Lung (tissue), 12 donors: Measurements from ENCODE around the gene NISCH. TPM values are rescaled to one million over a fixed set of nuclear protein-coding genes. Genes with fewer than 3 reads are reported as not detected.

Experiments
- ATAC-seq: fragments of 200-7000 bp; cut with Tn5 transposase; one replicate; pipeline ENCODE4 v1.9.1; 2020; ENCODE audit warnings: moderate number of reproducible peaks; ENCODE audit not compliant: insufficient read depth, low FRiP score
- DNase-seq, 3 donors: peaks; one replicate each; pipeline ENCODE4 v3.0.0-alpha.2; 2013 to 2017
- H3K27ac ChIP-seq, 2 donors: one replicate each; pipeline ENCODE4 v1.5.1; 2013; ENCODE audit warnings: mild to moderate bottlenecking in 2 of 2, moderate library complexity in 2 of 2, control low read depth in 1 of 2, inconsistent platforms in 1 of 2, low read depth in 1 of 2, low read length in 1 of 2
- H3K27me3 ChIP-seq, 3 donors: one replicate each; pipeline ENCODE4 v1.5.1; 2013; ENCODE audit warnings: low read length in 2 of 3; ENCODE audit not compliant: control insufficient read depth in 3 of 3, insufficient read depth in 3 of 3
- H3K36me3 ChIP-seq, 4 donors: one replicate each; pipeline ENCODE4 v1.5.1; 2013; ENCODE audit warnings: low read length in 4 of 4, mild to moderate bottlenecking in 1 of 4, moderate library complexity in 1 of 4; ENCODE audit not compliant: control insufficient read depth in 4 of 4, insufficient read depth in 4 of 4
- H3K4me1 ChIP-seq, 5 donors: one replicate each; pipeline ENCODE4 v1.5.1; 2013; ENCODE audit warnings: low read length in 5 of 5, mild to moderate bottlenecking in 2 of 5, moderate library complexity in 1 of 5; ENCODE audit not compliant: control insufficient read depth in 5 of 5, insufficient read depth in 5 of 5
- H3K4me3 ChIP-seq: one replicate; pipeline ENCODE4 v1.5.1; 2013; ENCODE audit warnings: mild to moderate bottlenecking, control low read depth, moderate library complexity
- H3K9ac ChIP-seq, 2 donors: one replicate each; pipeline ENCODE4 v1.5.1; 2013; ENCODE audit warnings: low read length in 2 of 2, control low read depth in 1 of 2; ENCODE audit not compliant: insufficient read depth in 1 of 2
- H3K9me3 ChIP-seq, 4 donors: one replicate each; pipeline ENCODE4 v1.5.1; 2013; ENCODE audit warnings: low read length in 3 of 4, mild to moderate bottlenecking in 1 of 4, moderate library complexity in 1 of 4; ENCODE audit not compliant: control insufficient read depth in 4 of 4, insufficient read depth in 3 of 4
- WGBS, 2 donors: extraction: QIAGEN DNeasy Blood & Tissue Kit; methylation state at CpG; one replicate each; pipeline ENCODE4 v1.1.7; 2013; 5-methylcytosine and 5-hydroxymethylcytosine counted together
- polyA plus RNA-seq, 2 donors: library from polyadenylated mRNA; stranded (reverse); fragments of 200-250 nt; gene quantifications; one replicate each; pipeline ENCODE4 v1.2.1, GENCODE V29; 2013
- total RNA-seq, 2 donors: library from RNA; depleted of rRNA in 1 of 2; stranded (reverse); fragments of >200 nt in 1 of 2; gene quantifications; one replicate each; pipeline ENCODE4 v1.2.1, GENCODE V29; 2014 to 2021
- TF ChIP-seq, protein P1 (sequence below): IDR thresholded peaks from 2 replicates; pipeline ENCODE4 v1.5.1; 2012; ENCODE audit warnings: mild to moderate bottlenecking; ENCODE audit errors: control extremely low read depth, extremely low read depth
- donor health status: control.
- donor health status: control.
- donor health status: Bipolar disorder and iron deficiency.
- donor health status: healthy.
- donor health status: DM: yes; HTN: yes; CAD: no.

Gene NISCH
- total and polyA plus RNA-seq, 4 donors, result 37.8 to 127 (median 63.7) TPM

DNA sequence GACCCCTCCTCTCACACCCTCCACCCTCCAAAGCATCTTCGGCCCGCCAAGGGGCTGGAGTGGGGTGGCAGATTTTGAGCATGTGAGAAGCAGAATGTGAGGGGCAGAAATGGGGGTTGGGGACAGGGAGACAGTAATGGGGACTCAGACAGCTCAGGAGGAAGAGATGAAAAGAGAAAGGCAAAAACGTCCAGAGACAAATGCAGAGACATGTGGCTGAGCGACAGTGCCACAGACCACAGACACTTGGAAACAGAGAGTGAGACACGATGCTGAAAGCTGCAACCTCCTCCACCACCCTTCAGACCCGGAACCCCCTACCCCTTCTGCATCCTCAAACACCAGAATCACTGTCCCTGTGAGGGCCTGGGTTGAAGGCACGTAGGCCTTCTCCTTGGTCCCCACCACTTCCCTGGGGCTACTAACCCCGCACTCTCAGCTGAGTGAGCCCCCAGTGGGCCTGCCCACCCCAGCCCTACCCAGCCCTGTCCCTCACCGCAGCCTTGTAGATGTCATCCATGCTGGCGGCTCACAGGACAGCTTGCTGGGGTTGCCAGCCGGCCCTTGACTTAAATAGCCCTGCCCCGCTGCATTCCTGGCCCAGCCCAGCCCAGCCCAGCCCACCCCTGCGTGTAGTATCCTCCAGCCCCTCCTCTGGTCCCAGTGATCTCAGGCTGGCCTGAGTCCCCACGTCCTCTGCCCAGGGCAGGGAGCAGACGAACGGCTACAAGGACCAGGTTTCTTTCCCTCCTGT, 1.7 kb upstream of the NISCH start, which contains the start of gene TNNC1:
Gene TNNC1 (minus strand): TSS at position 546 of the 754 bp plus-strand sequence. CDS start 26 bp downstream, at position 520.
- peak; percentile 25 for ATAC-seq
- peaks cover 5 to 11% (median 6%) of the 10 kb centered on the region in 4 donors for H3K36me3 ChIP-seq
- no peaks in the 10 kb centered on the region for H3K9me3 ChIP-seq
- peak; percentile 30 to 58 (median 48) for DNase-seq
- H3K9ac ChIP-seq, result peak within 1 kb of the TSS in 1 of 2 donors; percentile 74
- H3K4me1 ChIP-seq, result peaks cover 0 to 39% (median 19%) of the 10 kb centered on the region in 5 donors
- 61 to 71% methylated on average over 16 of the region's 16 CpGs for WGBS, 2 donors
- TF ChIP-seq, protein P1, sequence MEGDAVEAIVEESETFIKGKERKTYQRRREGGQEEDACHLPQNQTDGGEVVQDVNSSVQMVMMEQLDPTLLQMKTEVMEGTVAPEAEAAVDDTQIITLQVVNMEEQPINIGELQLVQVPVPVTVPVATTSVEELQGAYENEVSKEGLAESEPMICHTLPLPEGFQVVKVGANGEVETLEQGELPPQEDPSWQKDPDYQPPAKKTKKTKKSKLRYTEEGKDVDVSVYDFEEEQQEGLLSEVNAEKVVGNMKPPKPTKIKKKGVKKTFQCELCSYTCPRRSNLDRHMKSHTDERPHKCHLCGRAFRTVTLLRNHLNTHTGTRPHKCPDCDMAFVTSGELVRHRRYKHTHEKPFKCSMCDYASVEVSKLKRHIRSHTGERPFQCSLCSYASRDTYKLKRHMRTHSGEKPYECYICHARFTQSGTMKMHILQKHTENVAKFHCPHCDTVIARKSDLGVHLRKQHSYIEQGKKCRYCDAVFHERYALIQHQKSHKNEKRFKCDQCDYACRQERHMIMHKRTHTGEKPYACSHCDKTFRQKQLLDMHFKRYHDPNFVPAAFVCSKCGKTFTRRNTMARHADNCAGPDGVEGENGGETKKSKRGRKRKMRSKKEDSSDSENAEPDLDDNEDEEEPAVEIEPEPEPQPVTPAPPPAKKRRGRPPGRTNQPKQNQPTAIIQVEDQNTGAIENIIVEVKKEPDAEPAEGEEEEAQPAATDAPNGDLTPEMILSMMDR, result no peak
- H3K27me3 ChIP-seq, result no peaks in the 10 kb centered on the region
- peak within 1 kb of the TSS; percentile 92 to 95 for H3K27ac ChIP-seq
- no peak within 1 kb of the TSS for H3K4me3 ChIP-seq

DNA sequence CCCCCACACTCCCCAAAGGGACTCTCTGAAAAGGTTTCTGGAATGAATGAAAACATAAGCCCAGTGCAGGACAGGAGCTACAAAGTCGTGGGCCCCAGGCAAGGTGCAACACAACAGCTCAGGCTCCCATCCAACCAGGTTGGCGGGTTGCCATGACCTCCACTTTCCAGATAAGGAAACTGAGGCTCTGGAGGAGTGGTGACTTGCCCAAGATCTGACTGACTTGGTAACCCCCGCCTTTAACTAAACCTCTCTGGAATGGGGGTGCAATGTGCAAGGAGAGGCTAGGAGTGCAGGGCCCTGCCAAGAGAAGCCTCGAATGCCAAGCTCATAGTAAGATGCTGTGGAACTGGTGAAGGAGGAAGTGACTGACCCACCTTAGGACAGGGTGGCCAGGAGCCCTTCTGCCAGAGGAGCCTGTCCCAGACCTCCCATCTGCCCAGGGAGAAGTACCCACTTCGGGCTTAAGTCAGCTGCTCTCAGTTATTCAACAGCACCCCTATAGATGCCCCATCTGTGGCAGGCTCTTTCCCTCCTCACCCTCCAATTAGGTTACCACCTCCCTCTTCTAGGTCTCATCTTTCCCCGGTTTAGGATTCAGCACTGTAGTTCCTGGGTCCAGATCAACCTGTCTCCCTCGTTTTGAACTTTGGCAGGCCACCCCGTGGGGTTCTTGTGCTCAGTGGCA, 1.0 kb upstream of the NISCH start:
- no peaks in the 10 kb centered on the region for H3K9me3 ChIP-seq
- WGBS, 2 donors, result 52 to 64% methylated on average over 8 of the region's 8 CpGs
- DNase-seq (peak in 1 of 3 donors; percentile 9), ATAC-seq (no peak)
- H3K27ac ChIP-seq, result peak overlapping the region; percentile 92 to 95
- H3K27me3 ChIP-seq, result no peaks in the 10 kb centered on the region
- H3K36me3 ChIP-seq, result peaks cover 5 to 18% (median 13%) of the 10 kb centered on the region in 4 donors
- H3K4me3 ChIP-seq, result no peak overlapping the region
- TF ChIP-seq, protein P1, result no peak
- no peak overlapping the region for H3K9ac ChIP-seq
- H3K4me1 ChIP-seq, result peaks cover 0 to 39% (median 19%) of the 10 kb centered on the region in 5 donors

DNA sequence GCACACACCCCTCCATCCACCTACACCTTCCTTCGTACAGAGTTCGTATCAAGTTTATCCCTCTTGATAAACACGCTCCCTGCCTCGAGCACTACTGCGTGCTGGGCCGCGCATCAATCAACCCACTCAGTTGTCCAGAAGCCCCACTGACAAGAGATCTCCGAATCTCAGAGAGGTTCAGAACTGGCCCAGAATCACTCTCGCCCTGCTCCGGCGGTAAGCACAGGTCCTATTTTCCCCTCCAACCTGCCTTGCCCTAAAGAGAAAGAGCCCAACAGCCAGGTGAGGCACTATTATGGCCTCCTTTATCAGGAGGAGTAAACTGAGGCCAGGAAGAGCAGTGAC, 494 bp upstream of the NISCH start:
- Histone ChIP-seq H3K4me3 (peak overlapping the region; percentile 54), H3K9ac (peak overlapping the region; percentile 39 to 74), H3K9me3 (no peaks in the 10 kb centered on the region), H3K36me3 (peaks cover 5 to 20% (median 14%) of the 10 kb centered on the region in 4 donors), H3K27me3 (no peaks in the 10 kb centered on the region), H3K27ac (peak overlapping the region; percentile 92 to 95), H3K4me1 (peaks cover 0 to 36% (median 19%) of the 10 kb centered on the region in 5 donors)
- no peak for ATAC-seq
- DNase-seq, result no peak
- WGBS, 2 donors, result 34 to 66% methylated on average over 11 of the region's 11 CpGs
- TF ChIP-seq, protein P1, result no peak
